ENCODE data around the gene LTK.

Gene LTK

DNA sequence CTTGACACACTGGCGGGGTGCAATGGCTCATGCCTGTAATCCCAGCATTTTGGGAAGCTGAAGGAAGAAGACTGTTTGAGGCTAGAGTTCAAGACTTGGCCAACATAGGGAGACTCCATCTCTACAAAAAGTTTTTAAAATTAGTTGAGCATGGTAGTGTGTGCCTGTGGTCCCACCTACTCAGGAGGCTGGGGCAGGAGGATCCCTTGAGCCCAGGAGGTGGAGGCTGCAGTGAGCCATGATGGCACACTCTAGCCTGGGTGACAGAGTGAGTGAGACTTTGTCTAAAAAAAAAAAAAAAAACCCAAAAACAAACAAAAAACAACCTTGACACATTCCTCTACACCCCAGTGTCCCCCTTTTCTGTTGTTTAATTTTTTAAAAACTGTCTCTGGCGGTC lies 24.0 kb downstream of the LTK start:
- no peak overlapping the region for H3K4me2 ChIP-seq (ENCODE audit: low read length)
- H3K4me1 ChIP-seq (ENCODE audit: insufficient read depth, low read length, severe bottlenecking) = peaks cover 18% of the 10 kb centered on the region
- no peak overlapping the region for H3K4me3 ChIP-seq (ENCODE audit: low read depth, low read length, poor library complexity, severe bottlenecking)
- H3K9ac ChIP-seq (ENCODE audit: low read length) = no peak overlapping the region
- no peak overlapping the region for H2AFZ ChIP-seq (ENCODE audit: low read length)
- no peaks in the 10 kb centered on the region for H3F3A ChIP-seq (ENCODE audit: insufficient read depth, low read length)
- no peaks in the 10 kb centered on the region for H4K20me1 ChIP-seq (ENCODE audit: insufficient read depth, low read length)
- TF ChIP-seq EZH2 (IDR thresholded peaks at IDR 0.05; ENCODE audit: borderline replicate concordance, low read length) = no peak
- TF ChIP-seq, protein P1, sequence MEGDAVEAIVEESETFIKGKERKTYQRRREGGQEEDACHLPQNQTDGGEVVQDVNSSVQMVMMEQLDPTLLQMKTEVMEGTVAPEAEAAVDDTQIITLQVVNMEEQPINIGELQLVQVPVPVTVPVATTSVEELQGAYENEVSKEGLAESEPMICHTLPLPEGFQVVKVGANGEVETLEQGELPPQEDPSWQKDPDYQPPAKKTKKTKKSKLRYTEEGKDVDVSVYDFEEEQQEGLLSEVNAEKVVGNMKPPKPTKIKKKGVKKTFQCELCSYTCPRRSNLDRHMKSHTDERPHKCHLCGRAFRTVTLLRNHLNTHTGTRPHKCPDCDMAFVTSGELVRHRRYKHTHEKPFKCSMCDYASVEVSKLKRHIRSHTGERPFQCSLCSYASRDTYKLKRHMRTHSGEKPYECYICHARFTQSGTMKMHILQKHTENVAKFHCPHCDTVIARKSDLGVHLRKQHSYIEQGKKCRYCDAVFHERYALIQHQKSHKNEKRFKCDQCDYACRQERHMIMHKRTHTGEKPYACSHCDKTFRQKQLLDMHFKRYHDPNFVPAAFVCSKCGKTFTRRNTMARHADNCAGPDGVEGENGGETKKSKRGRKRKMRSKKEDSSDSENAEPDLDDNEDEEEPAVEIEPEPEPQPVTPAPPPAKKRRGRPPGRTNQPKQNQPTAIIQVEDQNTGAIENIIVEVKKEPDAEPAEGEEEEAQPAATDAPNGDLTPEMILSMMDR (IDR thresholded peaks at IDR 0.05; ENCODE audit: low read length) = no peak
- H3K36me3 ChIP-seq (ENCODE audit: insufficient read depth, low read length) = no peaks in the 10 kb centered on the region
- no peaks in the 10 kb centered on the region for H3K79me2 ChIP-seq (ENCODE audit: insufficient read depth, low read length)
- no peak overlapping the region for H3K27ac ChIP-seq (ENCODE audit: low read depth, low read length, poor library complexity, severe bottlenecking)
- H3K9me3 ChIP-seq (ENCODE audit: low read length) = no peaks in the 10 kb centered on the region
- no peaks in the 10 kb centered on the region for H3K9me2 ChIP-seq (ENCODE audit: low read depth, low read length)
- peaks cover 6% of the 10 kb centered on the region for H3K27me3 ChIP-seq (ENCODE audit: insufficient read depth, low read length)

DNA sequence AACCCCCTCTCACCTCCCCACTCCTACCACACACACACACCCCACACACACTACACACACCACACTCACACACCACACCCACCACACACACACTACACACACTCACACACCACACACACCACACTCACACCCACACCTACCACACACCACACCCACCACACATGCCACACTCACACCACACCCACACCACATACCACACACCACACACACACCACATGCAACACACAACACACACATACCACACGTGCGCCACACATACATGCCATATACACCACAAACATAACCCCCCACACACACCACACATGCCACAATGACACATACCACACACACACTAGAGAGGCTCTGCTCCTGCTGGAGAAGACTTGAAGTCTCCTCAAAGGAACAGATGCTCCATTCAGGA lies 25.8 kb downstream of the LTK start:
- H3K9me2 ChIP-seq (ENCODE audit: low read depth, low read length) = no peaks in the 10 kb centered on the region
- no peak overlapping the region for H3K27ac ChIP-seq (ENCODE audit: low read depth, low read length, poor library complexity, severe bottlenecking)
- TF ChIP-seq EZH2 (IDR thresholded peaks at IDR 0.05; ENCODE audit: borderline replicate concordance, low read length) = no peak
- TF ChIP-seq, protein P1 (IDR thresholded peaks at IDR 0.05; ENCODE audit: low read length) = no peak
- H3K9ac ChIP-seq (ENCODE audit: low read length) = no peak overlapping the region
- no peaks in the 10 kb centered on the region for H3K9me3 ChIP-seq (ENCODE audit: low read length)
- H3K79me2 ChIP-seq (ENCODE audit: insufficient read depth, low read length) = no peaks in the 10 kb centered on the region
- H3F3A ChIP-seq (ENCODE audit: insufficient read depth, low read length) = no peaks in the 10 kb centered on the region
- peaks cover 11% of the 10 kb centered on the region for H3K4me1 ChIP-seq (ENCODE audit: insufficient read depth, low read length, severe bottlenecking)
- H3K4me2 ChIP-seq (ENCODE audit: low read length) = no peak overlapping the region
- H3K27me3 ChIP-seq (ENCODE audit: insufficient read depth, low read length) = no peaks in the 10 kb centered on the region; the same call in 1 of the 2 replicates
- H3K36me3 ChIP-seq (ENCODE audit: insufficient read depth, low read length) = peaks cover 4% of the 10 kb centered on the region; the same call in 1 of the 2 replicates
- no peaks in the 10 kb centered on the region for H4K20me1 ChIP-seq (ENCODE audit: insufficient read depth, low read length)
- no peak overlapping the region for H2AFZ ChIP-seq (ENCODE audit: low read length)
- H3K4me3 ChIP-seq (ENCODE audit: low read depth, low read length, poor library complexity, severe bottlenecking) = no peak overlapping the region

DNA sequence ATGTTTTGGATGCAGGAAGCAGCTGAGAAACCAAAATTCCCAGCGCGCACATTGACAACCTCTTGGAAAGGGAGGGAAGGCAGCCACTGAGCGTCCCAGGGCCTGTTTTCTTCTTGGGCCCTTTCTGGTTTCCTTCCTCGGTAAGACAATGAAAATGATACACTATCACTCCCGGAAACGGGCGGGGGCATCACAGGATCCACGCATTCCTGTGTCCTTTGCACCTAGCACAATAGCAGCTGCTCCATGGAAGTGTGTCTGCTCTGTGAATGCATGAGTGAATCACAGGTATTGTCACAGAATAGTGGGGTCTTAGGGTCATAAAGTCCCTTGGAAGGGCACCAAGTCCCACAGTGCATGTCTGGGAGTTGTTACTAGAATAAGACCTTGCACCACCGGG lies 26.2 kb downstream of the LTK start:
- Histone ChIP-seq H3K27ac (ENCODE audit: low read depth, low read length, poor library complexity, severe bottlenecking) (no peak overlapping the region), H3K9ac (ENCODE audit: low read length) (no peak overlapping the region), H3F3A (ENCODE audit: insufficient read depth, low read length) (no peaks in the 10 kb centered on the region), H3K4me1 (ENCODE audit: insufficient read depth, low read length, severe bottlenecking) (peaks cover 11% of the 10 kb centered on the region), H3K79me2 (ENCODE audit: insufficient read depth, low read length) (no peaks in the 10 kb centered on the region), H3K4me2 (ENCODE audit: low read length) (no peak overlapping the region), H3K9me2 (ENCODE audit: low read depth, low read length) (no peaks in the 10 kb centered on the region), H3K27me3 (ENCODE audit: insufficient read depth, low read length) (no peaks in the 10 kb centered on the region; the same call in 1 of the 2 replicates), H3K9me3 (ENCODE audit: low read length) (no peaks in the 10 kb centered on the region), H4K20me1 (ENCODE audit: insufficient read depth, low read length) (no peaks in the 10 kb centered on the region), H2AFZ (ENCODE audit: low read length) (no peak overlapping the region), H3K4me3 (ENCODE audit: low read depth, low read length, poor library complexity, severe bottlenecking) (no peak overlapping the region), H3K36me3 (ENCODE audit: insufficient read depth, low read length) (peaks cover 8% of the 10 kb centered on the region; the same call in 1 of the 2 replicates)
- no peak for TF ChIP-seq EZH2 (IDR thresholded peaks at IDR 0.05; ENCODE audit: borderline replicate concordance, low read length)
- TF ChIP-seq, protein P1 (IDR thresholded peaks at IDR 0.05; ENCODE audit: low read length) = no peak
